Activated CD8-positive, alpha-beta T cell treated with anti-CD3 and anti-CD28 coated beads for 36 hours (primary cell): ENCODE data around the gene PRKG1. TPM values are rescaled to one million over a fixed set of nuclear protein-coding genes. Genes with fewer than 3 reads are reported as not detected.

ENCODE experiments used
- ATAC-seq: fragments of 200-7000 bp; cut with Tn5 transposase; one replicate; pipeline ENCODE4 v1.10.0; 2021; ENCODE audit warnings: mild to moderate bottlenecking, moderate library complexity
- CTCF ChIA-PET: fragments of 350-600 bp; sonication (Branson Sonifier 250); formaldehyde crosslinking; loops from one replicate; lab custom pipeline; 2021; ENCODE audit warnings: antibody characterized with exemption; lab: Charles Lee
- POLR2A ChIA-PET: fragments of 350-600 bp; sonication (Branson Sonifier 250); formaldehyde crosslinking; loops from one replicate; lab custom pipeline; 2021; ENCODE audit warnings: antibody characterized with exemption; lab: Charles Lee
- DNase-seq: peaks from one replicate; pipeline ENCODE4 v3.0.0-alpha.2; 2020
- H3K27ac Mint-ChIP-seq: one replicate; pipeline ENCODE4 v1.8.0; 2021; ENCODE audit warnings: mild to moderate bottlenecking, mixed read lengths
- H3K27me3 Mint-ChIP-seq: one replicate; pipeline ENCODE4 v1.8.0; 2021; ENCODE audit warnings: mixed read lengths
- H3K36me3 Mint-ChIP-seq: one replicate; pipeline ENCODE4 v1.8.0; 2021; ENCODE audit warnings: low read depth, mixed read lengths
- H3K4me1 Mint-ChIP-seq: one replicate; pipeline ENCODE4 v1.8.0; 2021; ENCODE audit warnings: low read depth, mixed read lengths
- H3K4me3 Mint-ChIP-seq: one replicate; pipeline ENCODE4 v1.8.0; 2021; ENCODE audit warnings: mild to moderate bottlenecking, moderate library complexity, mixed read lengths
- H3K9me3 Mint-ChIP-seq: one replicate; pipeline ENCODE4 v1.8.0; 2021; ENCODE audit warnings: mixed read lengths
- intact Hi-C: fragments of 100-400 bp; cut with micrococcal nuclease; formaldehyde crosslinking; loops from one replicate; pipeline ENCODE4 v1.10.0; 2022
- total RNA-seq, 2 experiments: library from RNA; stranded (reverse); gene quantifications; one replicate each; pipeline ENCODE4 v1.2.3, GENCODE V29; 2021
- TF ChIP-seq, protein P1 (sequence below): fragments of 200-600 bp; IDR thresholded peaks from one replicate; pipeline ENCODE4 v1.8.0; 2022; ENCODE audit warnings: antibody characterized with exemption, mild to moderate bottlenecking

Gene PRKG1
- total RNA-seq, 2 experiments from 2014 or later, result not detected

DNA sequence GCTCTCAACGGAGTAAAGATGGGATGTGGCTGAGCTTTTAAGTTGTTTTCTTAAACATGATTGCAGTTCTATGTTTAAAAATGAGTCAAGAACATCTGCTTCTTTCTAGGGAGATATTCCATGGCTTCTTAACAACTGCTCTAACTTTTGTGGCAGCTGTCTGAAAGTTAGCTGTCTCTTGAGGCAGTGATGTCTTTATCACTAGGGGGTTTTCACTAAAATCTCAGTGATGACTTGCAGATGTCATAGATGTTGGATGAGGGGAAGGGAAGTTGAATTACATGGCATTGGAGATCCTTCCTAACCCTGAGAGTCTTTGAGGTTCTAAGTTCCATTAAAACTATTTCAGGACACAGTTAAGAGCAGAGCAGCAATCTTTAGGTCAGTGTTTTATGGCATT is 43.5 kb downstream of the PRKG1 start:
- Mint-ChIP-seq H3K9me3 (no peaks in the 10 kb centered on the region), H3K4me1 (no peaks in the 10 kb centered on the region), H3K27me3 (no peaks in the 10 kb centered on the region), H3K36me3 (no peaks in the 10 kb centered on the region), H3K4me3 (no peak overlapping the region), H3K27ac (no peak overlapping the region)
- ATAC-seq (no peak), DNase-seq (no peak)
- ChIA-PET POLR2A (no interaction called here), CTCF (interaction anchor here (1.2 kb wide), 1 partner anchor 15 kb away, joined by 3 read pairs; no protein-coding TSS in a partner anchor)
- TF ChIP-seq, protein P1, sequence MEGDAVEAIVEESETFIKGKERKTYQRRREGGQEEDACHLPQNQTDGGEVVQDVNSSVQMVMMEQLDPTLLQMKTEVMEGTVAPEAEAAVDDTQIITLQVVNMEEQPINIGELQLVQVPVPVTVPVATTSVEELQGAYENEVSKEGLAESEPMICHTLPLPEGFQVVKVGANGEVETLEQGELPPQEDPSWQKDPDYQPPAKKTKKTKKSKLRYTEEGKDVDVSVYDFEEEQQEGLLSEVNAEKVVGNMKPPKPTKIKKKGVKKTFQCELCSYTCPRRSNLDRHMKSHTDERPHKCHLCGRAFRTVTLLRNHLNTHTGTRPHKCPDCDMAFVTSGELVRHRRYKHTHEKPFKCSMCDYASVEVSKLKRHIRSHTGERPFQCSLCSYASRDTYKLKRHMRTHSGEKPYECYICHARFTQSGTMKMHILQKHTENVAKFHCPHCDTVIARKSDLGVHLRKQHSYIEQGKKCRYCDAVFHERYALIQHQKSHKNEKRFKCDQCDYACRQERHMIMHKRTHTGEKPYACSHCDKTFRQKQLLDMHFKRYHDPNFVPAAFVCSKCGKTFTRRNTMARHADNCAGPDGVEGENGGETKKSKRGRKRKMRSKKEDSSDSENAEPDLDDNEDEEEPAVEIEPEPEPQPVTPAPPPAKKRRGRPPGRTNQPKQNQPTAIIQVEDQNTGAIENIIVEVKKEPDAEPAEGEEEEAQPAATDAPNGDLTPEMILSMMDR, result no peak
- intact Hi-C loops, result no loop called here

DNA sequence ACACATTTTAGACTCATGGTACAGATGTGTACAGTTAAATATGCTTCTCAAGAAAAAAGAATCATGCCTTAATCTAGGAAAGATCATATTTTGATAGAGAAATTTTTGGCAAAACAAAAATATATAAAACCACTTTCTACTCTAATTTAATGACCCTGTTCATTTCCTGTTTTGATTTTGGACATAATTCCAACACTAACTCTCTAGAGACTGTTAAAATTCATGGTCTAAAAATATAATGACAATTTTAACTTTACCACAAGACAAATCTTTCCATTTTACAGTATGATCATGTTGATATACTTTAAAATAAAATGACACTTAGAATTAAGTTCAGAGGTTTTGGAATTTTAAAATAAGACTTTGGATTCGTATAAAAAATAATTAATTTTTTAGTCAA is 45.2 kb downstream of the PRKG1 start:
- no peak for ATAC-seq
- Mint-ChIP-seq H3K27ac (no peak overlapping the region), H3K27me3 (no peaks in the 10 kb centered on the region), H3K4me3 (no peak overlapping the region), H3K4me1 (no peaks in the 10 kb centered on the region), H3K9me3 (no peaks in the 10 kb centered on the region), H3K36me3 (no peaks in the 10 kb centered on the region)
- ChIA-PET CTCF (no interaction called here), POLR2A (no interaction called here)
- intact Hi-C loops, result no loop called here
- TF ChIP-seq, protein P1, result no peak
- DNase-seq, result no peak

DNA sequence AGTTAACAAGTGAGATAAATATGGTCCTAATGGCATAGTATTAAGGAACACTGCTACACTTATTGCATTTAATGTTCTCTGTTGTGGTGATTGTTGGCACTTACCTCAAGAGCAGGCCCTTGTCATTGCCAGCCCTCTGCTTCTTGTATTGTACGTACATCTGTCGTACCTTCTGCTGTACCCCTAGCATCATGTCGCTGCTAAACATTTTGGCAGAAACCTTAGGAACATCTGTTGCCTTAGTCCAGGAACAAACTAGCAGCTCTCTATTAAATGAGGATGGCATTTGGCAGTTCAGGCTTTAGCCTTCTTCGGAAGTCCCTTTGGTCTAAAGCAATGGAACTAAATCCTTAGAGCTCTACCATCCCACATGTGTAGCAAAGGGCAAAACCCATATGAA is 47.6 kb downstream of the PRKG1 start:
- Mint-ChIP-seq H3K9me3 (peaks cover under 1% of the 10 kb centered on the region), H3K4me3 (no peak overlapping the region), H3K4me1 (no peaks in the 10 kb centered on the region), H3K27ac (no peak overlapping the region), H3K36me3 (no peaks in the 10 kb centered on the region), H3K27me3 (no peaks in the 10 kb centered on the region)
- TF ChIP-seq, protein P1, result no peak
- ChIA-PET CTCF (no interaction called here), POLR2A (no interaction called here)
- intact Hi-C loops, result no loop called here
- ATAC-seq, result no peak
- no peak for DNase-seq

DNA sequence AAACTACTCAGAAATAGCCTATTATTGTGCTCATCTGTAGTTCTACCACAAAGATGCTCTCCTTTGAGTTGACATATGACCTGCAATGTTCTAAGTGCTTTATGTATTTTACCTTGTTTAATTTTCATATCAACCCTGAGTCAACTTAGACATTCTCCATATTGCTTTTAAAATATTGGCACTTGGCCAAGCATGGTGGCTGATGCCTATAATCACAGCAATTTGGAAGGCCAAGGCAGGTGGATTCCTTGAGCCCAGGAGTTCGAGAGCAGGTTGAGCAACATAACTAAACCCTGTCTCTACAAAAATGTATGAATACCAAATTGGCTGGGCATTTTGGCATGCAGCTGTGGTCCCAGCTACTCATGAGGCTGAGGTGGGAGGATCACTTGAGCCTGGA is 50.6 kb downstream of the PRKG1 start:
- POLR2A ChIA-PET, result no interaction called here

DNA sequence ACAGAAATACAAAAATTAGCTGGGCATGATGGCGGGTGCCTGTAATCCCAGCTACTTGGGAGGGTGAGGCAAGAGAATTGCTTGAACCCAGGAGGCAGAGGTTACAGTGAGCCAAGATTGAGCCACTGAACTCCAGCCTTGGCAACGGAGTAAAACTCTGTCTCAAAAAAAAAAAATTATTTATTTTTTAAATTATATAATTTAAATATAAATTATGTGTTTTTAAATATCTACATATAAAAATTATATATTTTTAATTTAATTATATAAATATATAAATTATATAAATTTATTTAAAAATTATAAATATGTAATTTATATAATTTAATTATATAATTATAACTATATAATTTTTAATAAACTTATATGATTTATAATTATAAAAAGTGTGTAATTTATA is 51.2 kb downstream of the PRKG1 start:
- Mint-ChIP-seq H3K9me3 (peaks cover 3% of the 10 kb centered on the region), H3K27me3 (no peaks in the 10 kb centered on the region), H3K36me3 (no peaks in the 10 kb centered on the region), H3K27ac (no peak overlapping the region), H3K4me1 (no peaks in the 10 kb centered on the region), H3K4me3 (no peak overlapping the region)
- ChIA-PET POLR2A (no interaction called here), CTCF (no interaction called here)
- intact Hi-C loops, result no loop called here
- DNase-seq (peak; percentile 1), ATAC-seq (no peak)
- TF ChIP-seq, protein P1, result no peak

More for the DNA sequence above, 50.6 kb downstream of the PRKG1 start:
- H3K4me3 Mint-ChIP-seq, result no peak overlapping the region
- DNase-seq, result no peak
- intact Hi-C loops, result no loop called here
- TF ChIP-seq, protein P1, result no peak
- peaks cover 3% of the 10 kb centered on the region for H3K9me3 Mint-ChIP-seq
- no peaks in the 10 kb centered on the region for H3K36me3 Mint-ChIP-seq
- ATAC-seq, result no peak
- no peaks in the 10 kb centered on the region for H3K27me3 Mint-ChIP-seq
- no peaks in the 10 kb centered on the region for H3K4me1 Mint-ChIP-seq
- H3K27ac Mint-ChIP-seq, result no peak overlapping the region
- CTCF ChIA-PET, result no interaction called here
